SU-DHL-6 (cell line): ENCODE measurements around the gene OR52B6.

ENCODE experiments used
- H2AFZ ChIP-seq: fragments of 200-600 bp; sonication (generic); 2 replicates; pipeline ENCODE4 v1.6.1; 2014; ENCODE audit warnings: low read depth, mild to moderate bottlenecking, moderate library complexity, mixed read lengths, antibody characterized with exemption, low read length; ENCODE audit not compliant: severe bottlenecking
- H3F3A ChIP-seq: fragments of 200-600 bp; shearing (Covaris generic); 2 replicates; pipeline ENCODE4 v1.6.0; 2016; ENCODE audit warnings: antibody characterized with exemption, mild to moderate bottlenecking; ENCODE audit not compliant: insufficient read depth
- H3K27ac ChIP-seq: fragments of 200-600 bp; sonication (generic); 2 replicates; pipeline ENCODE4 v1.5.1; 2016; ENCODE audit warnings: low read depth, mild to moderate bottlenecking, low read length, moderate library complexity, mixed read lengths
- H3K27me3 ChIP-seq: fragments of 200-600 bp; sonication (generic), shearing (Covaris generic); 2 replicates; pipeline ENCODE4 v1.6.0; 2014; ENCODE audit warnings: mild to moderate bottlenecking, low read length
- H3K36me3 ChIP-seq: fragments of 200-600 bp; sonication (generic); 2 replicates; pipeline ENCODE4 v1.6.1; 2014; ENCODE audit warnings: mild to moderate bottlenecking, low read length, mixed read lengths
- H3K4me2 ChIP-seq: fragments of 300-600, 200-600 bp; shearing (Covaris generic), sonication (generic); 2 replicates; pipeline ENCODE4 v1.6.0; 2014; ENCODE audit warnings: low read length, low read depth, mild to moderate bottlenecking; ENCODE audit not compliant: poor library complexity, severe bottlenecking
- H3K4me3 ChIP-seq: fragments of 200-600 bp; sonication (generic); 2 replicates; pipeline ENCODE4 v1.5.1; 2014; ENCODE audit warnings: antibody characterized with exemption, low read length, mild to moderate bottlenecking, mixed read lengths; ENCODE audit not compliant: insufficient read depth, poor library complexity, severe bottlenecking
- H3K79me2 ChIP-seq: fragments of 200-600 bp; sonication (generic); 2 replicates; pipeline ENCODE4 v1.6.1; 2014; ENCODE audit warnings: mild to moderate bottlenecking, low read length, moderate library complexity; ENCODE audit not compliant: insufficient read depth
- H3K9ac ChIP-seq: fragments of 200-600 bp; sonication (generic); 2 replicates; pipeline ENCODE4 v1.7.0; 2014; ENCODE audit warnings: mild to moderate bottlenecking, low read length
- H3K9me2 ChIP-seq: fragments of 200-600 bp; sonication (generic); replicated peaks from 2 replicates; pipeline ENCODE4 v1.6.1; 2014; ENCODE audit warnings: low read length; ENCODE audit not compliant: insufficient read depth
- H3K9me3 ChIP-seq: fragments of 200-600 bp; sonication (generic); 2 replicates; pipeline ENCODE4 v1.6.1; 2014; ENCODE audit warnings: low read length, mixed read lengths; ENCODE audit not compliant: insufficient read depth
- H4K20me1 ChIP-seq: fragments of 200-600 bp; sonication (generic); 2 replicates; pipeline ENCODE4 v1.6.1; 2014; ENCODE audit warnings: low read depth, mild to moderate bottlenecking, antibody characterized with exemption, low read length, moderate library complexity, mixed read lengths
- CTCF ChIP-seq: fragments of 200-600 bp; sonication (generic); IDR thresholded peaks from one replicate; pipeline ENCODE4 v1.5.1; 2017; ENCODE audit warnings: antibody characterized with exemption, mild to moderate bottlenecking, low read length, moderate library complexity; ENCODE audit not compliant: insufficient read depth, poor library complexity, severe bottlenecking
- EZH2phosphoT487 ChIP-seq: fragments of 200-600 bp; sonication (generic), shearing (Covaris generic); conservative IDR thresholded peaks from 2 replicates; pipeline ENCODE4 v1.6.1; 2018; ENCODE audit warnings: mild to moderate bottlenecking, antibody characterized with exemption, low read length, moderate library complexity, mixed read lengths

The OR52B6 gene

GRCh38 chr11:5548440-5548839, 32.2 kb upstream of the OR52B6 start, which contains the start of gene OR52H1:
Gene OR52H1, minus strand, starts transcription at chr11:5548540. Its CDS starts 3,035 bp downstream, at chr11:5545505.
- no peaks in the 10 kb centered on the region for H3K27me3 ChIP-seq
- H3K27ac ChIP-seq, result no peak within 1 kb of the TSS
- no peaks in the 10 kb centered on the region for H3K9me2 ChIP-seq
- H3K9ac ChIP-seq, result no peak within 1 kb of the TSS
- no peaks in the 10 kb centered on the region for H3F3A ChIP-seq
- no peak within 1 kb of the TSS for H3K4me3 ChIP-seq
- H3K9me3 ChIP-seq, result no peaks in the 10 kb centered on the region
- no peak within 1 kb of the TSS for H3K4me2 ChIP-seq
- H4K20me1 ChIP-seq, result no peaks in the 10 kb centered on the region
- TF ChIP-seq CTCF (no peak), EZH2phosphoT487 (no peak)
- H2AFZ ChIP-seq, result no peak within 1 kb of the TSS
- H3K36me3 ChIP-seq, result no peaks in the 10 kb centered on the region
- H3K79me2 ChIP-seq, result no peaks in the 10 kb centered on the region

GRCh38 chr11:5550440-5551095, 30.1 kb upstream of the OR52B6 start:
- H3F3A ChIP-seq, result no peaks in the 10 kb centered on the region
- H2AFZ ChIP-seq, result no peak overlapping the region
- no peaks in the 10 kb centered on the region for H3K9me3 ChIP-seq
- no peaks in the 10 kb centered on the region for H3K9me2 ChIP-seq
- H3K27me3 ChIP-seq, result no peaks in the 10 kb centered on the region
- no peak overlapping the region for H3K9ac ChIP-seq
- no peaks in the 10 kb centered on the region for H3K36me3 ChIP-seq
- H3K27ac ChIP-seq, result no peak overlapping the region
- no peak overlapping the region for H3K4me3 ChIP-seq
- no peaks in the 10 kb centered on the region for H3K79me2 ChIP-seq
- TF ChIP-seq CTCF, result no peak
- TF ChIP-seq EZH2phosphoT487, result no peak
- H4K20me1 ChIP-seq, result no peaks in the 10 kb centered on the region
- no peak overlapping the region for H3K4me2 ChIP-seq

- no peaks in the 10 kb centered on the region for H3K36me3 ChIP-seq
- H3K27ac ChIP-seq, result no peak overlapping the region
- H3K9me3 ChIP-seq, result no peaks in the 10 kb centered on the region
- H2AFZ ChIP-seq, result no peak overlapping the region
- H3K27me3 ChIP-seq, result no peaks in the 10 kb centered on the region
- H3K4me2 ChIP-seq, result no peak overlapping the region
- no peaks in the 10 kb centered on the region for H3K9me2 ChIP-seq
- no peaks in the 10 kb centered on the region for H3K79me2 ChIP-seq
- TF ChIP-seq CTCF, result peak; percentile 10
- no peak for TF ChIP-seq EZH2phosphoT487
- H4K20me1 ChIP-seq, result no peaks in the 10 kb centered on the region
- no peak overlapping the region for H3K4me3 ChIP-seq
- no peaks in the 10 kb centered on the region for H3F3A ChIP-seq
- H3K9ac ChIP-seq, result no peak overlapping the region
Observed at GRCh38 chr11:5553343-5553742, 27.3 kb upstream of the OR52B6 start.
